Mesenchymal stem cell (in vitro differentiated cells and primary cell): ENCODE measurements around the gene SMIM41.
A peak's percentile ranks its signal among the peaks of the same experiment; 100 is the strongest.

Experiments used
- DNase-seq: peaks from one replicate; pipeline ENCODE4 v3.0.0-alpha.2; 2013
- H2AFZ ChIP-seq: one replicate; pipeline ENCODE4 v1.6.1; 2013; ENCODE audit warnings: low read depth, mild to moderate bottlenecking, control low read depth, inconsistent platforms, low read length, moderate library complexity
- H2AK5ac ChIP-seq: 2 replicates; pipeline ENCODE4 v1.6.1; 2013; ENCODE audit warnings: low read length, moderate library complexity, mild to moderate bottlenecking, inconsistent platforms; ENCODE audit not compliant: severe bottlenecking
- H2BK120ac ChIP-seq: one replicate; pipeline ENCODE4 v1.6.1; 2013; ENCODE audit warnings: low read depth, mild to moderate bottlenecking, inconsistent platforms, low read length, moderate library complexity
- H2BK12ac ChIP-seq, 2 experiments: one replicate each; pipeline ENCODE4 v1.6.1; 2013; ENCODE audit warnings: inconsistent platforms in 2 of 2, low read length in 2 of 2, mild to moderate bottlenecking in 2 of 2, moderate library complexity in 2 of 2, control low read depth in 1 of 2
- H2BK15ac ChIP-seq: one replicate; pipeline ENCODE4 v1.6.1; 2013; ENCODE audit warnings: mild to moderate bottlenecking, low read depth, inconsistent platforms; ENCODE audit not compliant: poor library complexity, severe bottlenecking
- H2BK5ac ChIP-seq: 2 replicates; pipeline ENCODE4 v1.6.1; 2013; ENCODE audit warnings: low read depth, mild to moderate bottlenecking, low read length, control low read depth, inconsistent platforms; ENCODE audit not compliant: poor library complexity, severe bottlenecking
- H3K14ac ChIP-seq, 2 experiments: one replicate each; pipeline ENCODE4 v1.6.1; 2013; ENCODE audit warnings: inconsistent platforms in 2 of 2, low read length in 2 of 2, control low read depth in 1 of 2, mild to moderate bottlenecking in 1 of 2, moderate library complexity in 1 of 2
- H3K18ac ChIP-seq, 2 experiments: one replicate each; pipeline ENCODE4 v1.6.1; 2013; ENCODE audit warnings: inconsistent platforms in 2 of 2, low read length in 2 of 2, control low read depth in 1 of 2, low read depth in 1 of 2, mild to moderate bottlenecking in 1 of 2
- H3K23ac ChIP-seq, 2 experiments: one replicate each; pipeline ENCODE4 v1.6.1; 2013; ENCODE audit warnings: inconsistent platforms in 2 of 2, low read length in 2 of 2, mild to moderate bottlenecking in 2 of 2, moderate library complexity in 2 of 2, control low read depth in 1 of 2
- H3K27ac ChIP-seq: 2 replicates; pipeline ENCODE4 v1.5.1; 2013; ENCODE audit warnings: mild to moderate bottlenecking, moderate library complexity, low read length, control low read depth, inconsistent platforms; ENCODE audit not compliant: poor library complexity, severe bottlenecking
- H3K27me3 ChIP-seq, 2 experiments: 2 replicates each; pipeline versions ENCODE4 v1.6.1 to v1.7.0; 2013; ENCODE audit warnings: low read length in 2 of 2, mild to moderate bottlenecking in 2 of 2, moderate library complexity in 2 of 2, control low read depth in 1 of 2, inconsistent platforms in 1 of 2; ENCODE audit not compliant: control insufficient read depth in 1 of 2, insufficient read depth in 1 of 2
- H3K36me3 ChIP-seq, 2 experiments: 2 replicates each; pipeline versions ENCODE4 v1.6.1 to v1.7.0; 2013; ENCODE audit warnings: low read length in 2 of 2, control low read depth in 1 of 2, inconsistent platforms in 1 of 2, low read depth in 1 of 2, mild to moderate bottlenecking in 1 of 2; ENCODE audit not compliant: insufficient read depth in 2 of 2, control insufficient read depth in 1 of 2
- H3K4ac ChIP-seq, 2 experiments: one replicate each; pipeline ENCODE4 v1.6.1; 2013; ENCODE audit warnings: inconsistent platforms in 2 of 2, low read length in 2 of 2, mild to moderate bottlenecking in 2 of 2, moderate library complexity in 2 of 2, control low read depth in 1 of 2, low read depth in 1 of 2
- H3K4me1 ChIP-seq: 2 replicates; pipeline ENCODE4 v1.6.1; 2013; ENCODE audit warnings: low read depth, low read length, control low read depth; ENCODE audit not compliant: control insufficient read depth, insufficient read depth
- H3K4me2 ChIP-seq: 2 replicates; pipeline ENCODE4 v1.6.1; 2013; ENCODE audit warnings: low read length, mild to moderate bottlenecking, inconsistent platforms; ENCODE audit not compliant: poor library complexity, severe bottlenecking
- H3K4me3 ChIP-seq, 2 experiments: 2 replicates each; pipeline versions ENCODE4 v1.5.1 to v1.7.0; 2013; ENCODE audit warnings: low read length in 2 of 2, mild to moderate bottlenecking in 2 of 2, control low read depth in 1 of 2, low read depth in 1 of 2; ENCODE audit not compliant: insufficient read depth in 1 of 2
- H3K79me1 ChIP-seq: replicated peaks from 2 replicates; pipeline ENCODE4 v1.6.1; 2013; ENCODE audit warnings: mild to moderate bottlenecking, control low read depth, low read length, inconsistent platforms; ENCODE audit not compliant: poor library complexity, severe bottlenecking
- H3K9ac ChIP-seq: 2 replicates; pipeline ENCODE4 v1.7.0; 2013; ENCODE audit warnings: mild to moderate bottlenecking, low read length, moderate library complexity
- H3K9me3 ChIP-seq: 2 replicates; pipeline ENCODE4 v1.7.0; 2013; ENCODE audit warnings: mild to moderate bottlenecking, low read length; ENCODE audit not compliant: control insufficient read depth
- H4K8ac ChIP-seq: one replicate; pipeline ENCODE4 v1.6.1; 2013; ENCODE audit warnings: inconsistent platforms, mild to moderate bottlenecking, low read length, moderate library complexity
- H4K91ac ChIP-seq: one replicate; pipeline ENCODE4 v1.6.1; 2013; ENCODE audit warnings: mild to moderate bottlenecking, low read length, inconsistent platforms
- WGBS: methylation state at CpG from one replicate; pipeline ENCODE4 v1.1.7; 2013; ENCODE audit warnings: mixed read lengths; 5-methylcytosine and 5-hydroxymethylcytosine counted together

The SMIM41 gene

DNA sequence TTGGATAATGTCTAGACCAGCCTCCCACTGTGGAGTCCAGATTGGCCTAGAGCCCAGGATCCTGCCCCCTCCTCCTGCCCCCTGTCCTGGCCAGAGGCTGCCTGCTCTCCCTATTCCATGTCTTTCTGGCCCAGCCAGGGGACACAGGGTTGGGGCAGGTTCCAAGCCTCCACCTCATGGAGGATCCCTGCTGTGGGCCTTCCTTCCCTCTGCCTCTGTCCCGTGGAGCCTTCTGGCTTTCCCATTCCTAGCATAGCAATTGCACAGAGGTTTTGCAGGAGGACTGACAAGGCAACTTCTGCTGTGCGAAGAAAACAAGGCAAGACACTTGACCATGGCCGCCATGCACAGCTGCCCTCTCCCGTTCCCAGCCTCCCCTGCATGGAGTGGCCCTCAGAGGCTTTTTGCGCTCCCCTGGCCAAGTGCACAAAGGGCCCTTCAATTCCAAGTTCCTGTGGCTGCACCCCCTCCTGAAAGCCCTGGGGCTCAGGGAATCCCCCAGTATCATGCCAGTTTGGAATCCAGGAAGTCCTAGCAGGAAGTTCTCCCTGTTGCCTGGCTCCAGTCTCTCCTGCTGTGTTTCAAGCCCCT lies 70.2 kb downstream of the SMIM41 start:
- Histone ChIP-seq H2BK120ac (no peak overlapping the region), H2AFZ (no peak overlapping the region), H3K9ac (no peak overlapping the region), H3K4me2 (no peak overlapping the region), H3K18ac (peak overlapping the region in 1 of 2 experiments; percentile 41), H3K27me3 (no peaks in the 10 kb centered on the region), H3K27ac (no peak overlapping the region), H3K4me1 (peaks cover 60% of the 10 kb centered on the region), H4K8ac (no peak overlapping the region), H3K36me3 (no peaks in the 10 kb centered on the region), H3K23ac (no peak overlapping the region), H3K14ac (peak overlapping the region in 1 of 2 experiments; percentile 38), H2AK5ac (no peak overlapping the region), H3K79me1 (no peaks in the 10 kb centered on the region), H3K9me3 (no peaks in the 10 kb centered on the region), H2BK5ac (no peak overlapping the region), H4K91ac (no peak overlapping the region), H3K4me3 (no peak overlapping the region), H2BK15ac (no peak overlapping the region), H3K4ac (no peak overlapping the region), H2BK12ac (peak overlapping the region in 1 of 2 experiments; percentile 49)
- no peak for DNase-seq
- WGBS, result 85% methylated on average over 5 of the region's 5 CpGs

DNA sequence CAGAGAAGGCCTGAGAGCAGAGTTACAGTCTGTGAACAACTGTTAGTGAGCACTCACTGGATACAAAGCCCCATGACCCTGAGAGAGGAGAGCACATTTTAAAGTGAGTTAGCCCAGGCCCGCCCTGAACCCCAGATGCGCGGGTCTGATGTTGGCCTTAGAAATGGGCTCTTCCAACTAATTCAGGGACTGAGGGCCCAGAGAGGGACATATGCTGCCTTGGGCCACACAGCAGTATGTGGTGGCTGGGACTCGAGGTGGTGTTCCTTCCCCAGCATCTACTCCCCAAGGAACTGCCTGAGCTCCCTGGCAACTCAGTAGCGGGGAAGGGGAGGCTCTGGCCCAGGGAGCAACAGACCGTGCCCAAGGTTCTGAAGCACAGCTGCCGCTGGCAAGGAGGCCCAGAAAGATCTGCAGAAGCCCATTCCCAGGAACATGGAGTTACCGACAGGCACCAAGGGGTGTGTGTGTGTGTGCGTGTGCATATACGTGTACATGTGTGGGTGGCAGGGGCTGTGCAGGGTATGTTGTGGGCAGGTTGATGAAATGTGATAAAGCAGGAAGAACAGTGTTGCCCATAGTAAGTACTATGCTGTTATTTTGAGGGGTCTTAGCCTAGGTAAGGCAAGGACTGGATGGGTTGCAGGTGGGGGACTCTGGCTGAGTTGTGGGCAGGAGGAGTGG lies 71.8 kb downstream of the SMIM41 start:
- no peak overlapping the region for H4K91ac ChIP-seq
- no peak overlapping the region for H3K27ac ChIP-seq
- H2AK5ac ChIP-seq, result no peak overlapping the region
- no peak overlapping the region for H3K4me2 ChIP-seq
- H3K79me1 ChIP-seq, result no peaks in the 10 kb centered on the region
- H2BK120ac ChIP-seq, result no peak overlapping the region
- peak overlapping the region in 1 of 2 experiments; percentile 29 for H3K4ac ChIP-seq
- no peaks in the 10 kb centered on the region for H3K27me3 ChIP-seq
- no peak overlapping the region for H2BK15ac ChIP-seq
- no peaks in the 10 kb centered on the region for H3K36me3 ChIP-seq
- H3K4me3 ChIP-seq, result no peak overlapping the region
- H3K14ac ChIP-seq, result no peak overlapping the region
- H2AFZ ChIP-seq, result no peak overlapping the region
- peak overlapping the region in 1 of 2 experiments; percentile 72 for H2BK12ac ChIP-seq
- no peaks in the 10 kb centered on the region for H3K9me3 ChIP-seq
- peak overlapping the region; percentile 79 for H3K9ac ChIP-seq
- H3K4me1 ChIP-seq, result peaks cover 47% of the 10 kb centered on the region
- DNase-seq, result no peak
- no peak overlapping the region for H3K23ac ChIP-seq
- no peak overlapping the region for H4K8ac ChIP-seq
- no peak overlapping the region for H2BK5ac ChIP-seq
- 99% methylated on average over 10 of the region's 10 CpGs for WGBS
- H3K18ac ChIP-seq, result peak overlapping the region in 1 of 2 experiments; percentile 60

DNA sequence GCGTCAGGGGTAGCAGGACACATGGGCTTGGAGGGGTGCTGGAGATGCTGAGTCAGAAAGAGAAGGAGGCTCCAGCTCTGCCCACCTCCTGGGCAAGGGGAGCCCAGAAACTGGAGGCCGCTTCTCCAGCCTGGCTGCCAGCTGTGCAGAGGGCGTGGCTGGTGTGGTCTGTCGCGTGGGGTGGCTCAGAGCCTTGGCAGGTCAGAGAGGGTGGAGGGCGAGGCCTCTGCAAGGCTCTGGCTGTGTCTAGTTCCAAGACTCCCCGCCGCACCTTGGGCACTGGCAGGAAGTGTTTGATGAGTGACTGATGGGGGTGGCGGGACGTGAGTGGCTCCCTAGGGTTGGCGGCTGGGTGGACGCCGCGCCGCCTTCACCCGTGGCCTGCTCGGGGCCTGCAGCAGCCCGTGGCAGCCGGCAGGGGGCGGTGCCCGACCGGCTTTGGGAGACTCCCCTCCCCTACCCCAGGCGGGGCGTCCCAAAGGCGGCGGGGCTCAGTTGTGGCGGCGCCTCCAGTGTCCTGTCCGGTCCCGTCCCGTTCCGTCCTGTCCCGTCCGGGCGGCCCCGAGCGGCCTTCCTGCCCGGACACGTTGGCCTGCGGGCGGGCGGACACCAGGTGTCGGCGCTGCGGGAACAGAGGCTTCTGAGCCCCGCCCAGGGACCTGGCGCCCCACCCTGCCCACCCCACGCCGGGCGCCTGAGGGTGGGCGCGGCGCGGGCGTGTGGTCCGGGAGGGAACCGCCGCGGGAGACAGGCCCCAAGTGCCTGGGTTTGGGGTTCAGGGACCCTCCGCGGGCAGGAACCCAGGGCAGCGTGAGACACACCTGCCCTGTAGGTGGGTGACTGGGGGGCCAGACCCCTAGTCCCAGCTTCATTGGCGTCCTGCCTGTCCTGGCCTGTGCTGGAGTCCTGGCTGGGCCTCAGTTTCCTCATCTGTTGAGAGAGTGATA lies 72.6 kb downstream of the SMIM41 start:
- Histone ChIP-seq H3K9ac (peak overlapping the region; percentile 79), H3K27ac (no peak overlapping the region), H2AFZ (peak overlapping the region; percentile 74), H2BK5ac (no peak overlapping the region), H3K9me3 (no peaks in the 10 kb centered on the region), H3K79me1 (no peaks in the 10 kb centered on the region), H2BK120ac (no peak overlapping the region), H3K23ac (no peak overlapping the region), H2BK12ac (peak overlapping the region in 1 of 2 experiments; percentile 72), H3K27me3 (no peaks in the 10 kb centered on the region), H4K91ac (peak overlapping the region; percentile 40), H3K4me3 (peak overlapping the region; percentile 49 to 66), H4K8ac (no peak overlapping the region), H3K4me1 (peaks cover 44% of the 10 kb centered on the region), H2BK15ac (peak overlapping the region; percentile 20), H3K14ac (no peak overlapping the region), H3K4me2 (peak overlapping the region; percentile 56), H3K4ac (no peak overlapping the region), H3K36me3 (no peaks in the 10 kb centered on the region), H2AK5ac (no peak overlapping the region), H3K18ac (peak overlapping the region; percentile 1 to 60)
- WGBS, result 30% methylated on average over 36 of the region's 63 CpGs
- DNase-seq, result peak; percentile 56

DNA sequence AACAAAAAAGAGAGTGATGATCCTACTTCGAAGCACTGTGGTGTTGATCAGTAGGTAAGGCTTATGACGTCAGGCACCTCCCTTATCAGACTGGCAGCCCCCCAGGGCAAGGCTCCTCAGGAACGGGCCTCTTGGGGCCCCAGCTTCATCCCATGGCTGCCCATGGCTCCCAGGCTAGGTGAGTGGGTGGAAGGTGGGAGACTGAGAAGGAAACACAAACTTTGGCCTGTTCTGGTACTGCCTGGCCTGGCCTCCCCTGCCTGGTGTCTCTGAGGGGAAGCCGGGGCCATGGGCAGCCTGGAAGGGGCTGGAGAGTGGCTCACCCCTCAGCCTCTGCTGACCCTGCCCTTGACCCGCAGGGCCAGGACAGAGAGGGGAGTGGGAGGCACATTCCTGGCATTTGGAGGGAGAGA lies 73.4 kb downstream of the SMIM41 start:
- Histone ChIP-seq H3K9me3 (no peaks in the 10 kb centered on the region), H2AK5ac (peak overlapping the region; percentile 27), H3K4me3 (no peak overlapping the region), H3K4ac (no peak overlapping the region), H3K27me3 (no peaks in the 10 kb centered on the region), H2BK5ac (no peak overlapping the region), H2AFZ (no peak overlapping the region), H3K23ac (no peak overlapping the region), H3K4me2 (no peak overlapping the region), H3K79me1 (no peaks in the 10 kb centered on the region), H4K8ac (no peak overlapping the region), H3K36me3 (no peaks in the 10 kb centered on the region), H3K4me1 (peaks cover 37% of the 10 kb centered on the region), H3K27ac (no peak overlapping the region), H2BK12ac (no peak overlapping the region), H4K91ac (no peak overlapping the region), H2BK120ac (no peak overlapping the region), H3K14ac (no peak overlapping the region), H3K18ac (no peak overlapping the region), H2BK15ac (no peak overlapping the region), H3K9ac (peak overlapping the region; percentile 79)
- WGBS, result 76% methylated on average over 5 of the region's 5 CpGs
- no peak for DNase-seq
